Effector memory CD4-positive, alpha-beta T cell (primary cell): ENCODE results near the gene NLRP7.

ENCODE experiments used
- DNase-seq, 3 donors: peaks; one replicate each; pipeline ENCODE4 v3.0.0-alpha.2; 2020
- H3K27ac ChIP-seq: 2 replicates; pipeline ENCODE4 v1.7.0; 2013; ENCODE audit warnings: mild to moderate bottlenecking, low read length, moderate library complexity; ENCODE audit not compliant: insufficient read depth, poor library complexity, severe bottlenecking
- H3K27me3 ChIP-seq: replicated peaks from 2 replicates; pipeline ENCODE4 v1.7.0; 2013; ENCODE audit warnings: mild to moderate bottlenecking, low read length; ENCODE audit not compliant: insufficient read depth, control insufficient read depth, poor library complexity, severe bottlenecking
- H3K36me3 ChIP-seq: 2 replicates; pipeline ENCODE4 v1.7.0; 2013; ENCODE audit warnings: mild to moderate bottlenecking, low read length, moderate library complexity; ENCODE audit not compliant: control insufficient read depth, insufficient read depth
- H3K4me1 ChIP-seq: 2 replicates; pipeline ENCODE4 v1.7.0; 2013; ENCODE audit warnings: low read length, mild to moderate bottlenecking; ENCODE audit not compliant: control insufficient read depth, insufficient read depth, poor library complexity, severe bottlenecking
- H3K4me3 ChIP-seq: 2 replicates; pipeline ENCODE4 v1.7.0; 2013; ENCODE audit warnings: low read length, low read depth, mild to moderate bottlenecking; ENCODE audit not compliant: insufficient read depth, poor library complexity, severe bottlenecking
- H3K9me3 ChIP-seq: 2 replicates; pipeline ENCODE4 v1.7.0; 2013; ENCODE audit warnings: mild to moderate bottlenecking, low read length, moderate library complexity; ENCODE audit not compliant: control insufficient read depth

The NLRP7 gene

DNA sequence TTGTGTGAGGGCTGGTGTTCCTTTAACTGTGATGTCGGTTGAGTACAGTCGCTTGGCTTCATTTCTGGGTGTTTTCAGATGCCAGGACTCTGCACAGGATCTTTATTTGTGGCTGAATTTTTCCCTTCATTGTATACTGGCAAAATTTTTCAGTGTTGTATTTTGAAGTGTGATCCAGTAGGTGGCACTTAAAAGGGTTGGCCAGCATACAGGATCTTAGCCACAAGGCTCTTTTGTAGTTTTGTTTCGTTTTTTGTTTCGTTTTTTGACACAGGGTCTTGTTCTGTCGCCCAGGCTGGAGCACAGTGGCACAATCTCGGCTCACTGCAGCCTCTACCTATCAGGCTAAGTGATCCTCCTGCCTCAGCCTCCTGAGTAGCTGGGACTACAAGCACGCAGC lies 64.6 kb downstream of the NLRP7 start:
- no peaks in the 10 kb centered on the region for H3K9me3 ChIP-seq
- peaks cover 4% of the 10 kb centered on the region for H3K27me3 ChIP-seq
- no peak overlapping the region for H3K27ac ChIP-seq
- H3K36me3 ChIP-seq: no peaks in the 10 kb centered on the region
- no peaks in the 10 kb centered on the region for H3K4me1 ChIP-seq
- H3K4me3 ChIP-seq: no peak overlapping the region
- DNase-seq: no peak

DNA sequence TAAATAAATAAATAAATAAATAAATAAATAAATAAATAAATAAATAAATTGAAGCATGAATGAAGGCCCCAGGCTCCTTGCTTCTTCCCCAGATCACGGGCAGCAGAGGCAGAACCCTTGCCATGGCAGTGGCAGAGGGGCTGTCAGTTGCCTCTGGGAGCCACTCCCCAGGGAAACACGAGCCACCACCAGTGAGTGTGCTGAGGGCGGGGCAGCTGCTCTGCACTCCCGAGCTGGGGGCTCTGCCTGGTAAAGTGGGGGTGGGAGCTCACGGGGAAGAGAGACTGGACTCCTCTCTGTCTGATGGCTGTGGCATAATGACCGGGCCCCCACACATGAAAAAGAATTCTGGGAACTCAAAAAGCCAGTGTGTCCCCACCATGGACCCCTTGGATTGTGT lies 65.4 kb downstream of the NLRP7 start:
- Histone ChIP-seq H3K9me3 (no peaks in the 10 kb centered on the region), H3K4me1 (no peaks in the 10 kb centered on the region), H3K4me3 (no peak overlapping the region), H3K36me3 (no peaks in the 10 kb centered on the region), H3K27me3 (peaks cover 4% of the 10 kb centered on the region), H3K27ac (no peak overlapping the region)
- no peak for DNase-seq

DNA sequence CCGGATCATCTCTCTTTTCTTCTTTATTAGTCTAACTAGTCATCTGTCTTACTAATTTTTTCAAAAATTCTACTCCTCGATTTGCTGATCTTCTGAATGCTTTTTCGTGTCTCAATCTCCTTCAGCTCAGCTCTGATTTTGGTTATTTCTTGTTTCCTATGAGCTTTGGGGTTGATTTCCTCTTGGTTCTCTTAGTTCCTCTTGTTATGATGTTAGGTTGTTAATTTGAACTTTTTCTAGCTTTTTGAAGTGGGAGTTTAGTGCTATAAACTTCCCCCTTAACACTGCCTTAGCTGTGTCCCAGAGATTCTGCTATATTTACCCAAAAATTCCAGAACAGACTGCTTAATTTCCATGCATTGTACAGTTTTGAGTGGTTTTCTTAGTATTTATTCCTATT lies 69.9 kb downstream of the NLRP7 start:
- no peak for DNase-seq
- Histone ChIP-seq H3K4me3 (no peak overlapping the region), H3K9me3 (no peaks in the 10 kb centered on the region), H3K4me1 (no peaks in the 10 kb centered on the region), H3K27me3 (peaks cover 4% of the 10 kb centered on the region), H3K36me3 (no peaks in the 10 kb centered on the region), H3K27ac (no peak overlapping the region)

DNA sequence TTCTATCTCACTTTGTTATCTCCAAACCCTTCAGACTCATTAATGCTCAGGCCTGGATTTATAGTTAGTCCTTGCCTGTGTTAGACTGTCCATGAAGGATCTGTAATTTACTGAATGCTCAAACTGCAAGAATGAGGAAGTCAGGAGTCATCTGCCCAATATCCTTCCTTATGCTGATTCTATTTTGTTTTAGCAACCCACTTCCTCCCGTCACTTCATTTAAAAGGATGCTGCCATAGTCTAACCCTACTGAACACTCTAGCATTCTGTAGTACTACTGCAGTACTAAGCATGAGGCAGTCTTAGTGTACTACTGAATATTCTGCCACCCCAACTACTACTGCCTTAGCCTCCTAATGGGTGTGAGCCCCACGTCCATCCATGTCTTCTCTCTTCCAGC lies 71.8 kb downstream of the NLRP7 start:
- no peak for DNase-seq
- H3K36me3 ChIP-seq: no peaks in the 10 kb centered on the region
- H3K27ac ChIP-seq: no peak overlapping the region
- no peaks in the 10 kb centered on the region for H3K27me3 ChIP-seq
- no peak overlapping the region for H3K4me3 ChIP-seq
- H3K4me1 ChIP-seq: no peaks in the 10 kb centered on the region
- no peaks in the 10 kb centered on the region for H3K9me3 ChIP-seq

DNA sequence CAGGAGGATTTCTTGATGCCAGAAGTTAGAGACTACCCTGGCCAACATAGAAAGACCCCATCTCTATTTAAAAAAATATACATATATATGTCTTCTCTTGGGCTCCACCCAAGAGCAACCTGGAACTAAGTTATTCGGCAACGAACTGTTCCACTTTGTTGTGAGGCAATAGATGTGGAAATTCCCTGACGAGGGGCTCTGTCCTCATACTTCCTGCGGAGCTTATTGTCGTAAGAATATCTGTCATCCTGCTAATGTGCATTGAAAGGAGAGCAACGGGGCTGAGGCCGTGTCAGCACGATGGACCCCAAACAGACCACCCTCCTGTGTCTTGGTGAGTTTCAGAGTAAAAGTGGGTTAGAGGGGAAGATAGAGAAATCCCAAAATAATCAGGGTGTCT lies 73.3 kb downstream of the NLRP7 start, which contains the start of gene FCAR:
TSS of gene FCAR (plus strand) at position 246 of the 400 bp plus-strand sequence. CDS start at position 301, 55 bp downstream.
- H3K4me3 ChIP-seq: no peak within 1 kb of the TSS
- no peak within 1 kb of the TSS for H3K27ac ChIP-seq
- H3K4me1 ChIP-seq: no peaks in the 10 kb centered on the region
- no peaks in the 10 kb centered on the region for H3K27me3 ChIP-seq
- no peaks in the 10 kb centered on the region for H3K9me3 ChIP-seq
- no peaks in the 10 kb centered on the region for H3K36me3 ChIP-seq
- DNase-seq: no peak
